Neural cell (in vitro differentiated cells): Measurements from ENCODE around the gene PRCP. TPM values are rescaled to one million over a fixed set of nuclear protein-coding genes. Genes with fewer than 3 reads are reported as not detected.
"Not testable (repeated sequence)": the region's sequence is repeated elsewhere in the genome, so short reads cannot be mapped to it uniquely, and the experiment has no call there.

Experiments
- H2AFZ ChIP-seq: fragments of 200-600, 300-800 bp; sonication (generic), shearing (Covaris generic); 2 replicates; pipeline ENCODE4 v1.6.0; 2014; ENCODE audit warnings: low read depth, mild to moderate bottlenecking, antibody characterized with exemption, low read length, moderate library complexity
- H3F3A ChIP-seq: fragments of 200-600 bp; shearing (Covaris generic); 2 replicates; pipeline ENCODE4 v1.6.1; 2016; ENCODE audit warnings: mild to moderate bottlenecking, moderate library complexity, mixed read lengths, antibody characterized with exemption, low read length; ENCODE audit not compliant: insufficient read depth, poor library complexity, severe bottlenecking
- H3K27ac ChIP-seq: fragments of 200-600, 300-800 bp; sonication (generic), shearing (Covaris generic); 2 replicates; pipeline ENCODE4 v1.5.1; 2014; ENCODE audit warnings: mild to moderate bottlenecking, low read length, moderate library complexity
- H3K27me3 ChIP-seq: fragments of 300-800, 200-600 bp; sonication (generic), shearing (Covaris generic); 2 replicates; pipeline ENCODE4 v1.6.0; 2014; ENCODE audit warnings: mild to moderate bottlenecking, low read depth, low read length, moderate library complexity; ENCODE audit not compliant: insufficient read depth
- H3K36me3 ChIP-seq: fragments of 300-800, 200-600 bp; sonication (generic), shearing (Covaris generic); 2 replicates; pipeline ENCODE4 v1.5.1; 2014; ENCODE audit warnings: mild to moderate bottlenecking, antibody characterized with exemption, low read length, moderate library complexity; ENCODE audit not compliant: insufficient read depth
- H3K4me2 ChIP-seq: fragments of 300-800, 200-600 bp; sonication (generic), shearing (Covaris generic); 2 replicates; pipeline ENCODE4 v1.6.0; 2014; ENCODE audit warnings: mild to moderate bottlenecking, low read length
- H3K4me3 ChIP-seq: fragments of 300-800, 200-600 bp; sonication (generic), shearing (Covaris generic); 2 replicates; pipeline ENCODE4 v1.5.1; 2014; ENCODE audit warnings: mild to moderate bottlenecking, low read length, moderate library complexity
- H3K79me2 ChIP-seq: fragments of 200-600 bp; shearing (Covaris generic); replicated peaks from 2 replicates; pipeline ENCODE4 v1.6.0; 2014; ENCODE audit warnings: mild to moderate bottlenecking, low read length, moderate library complexity; ENCODE audit not compliant: insufficient read depth
- H3K9ac ChIP-seq: fragments of 300-800, 200-600 bp; sonication (generic), shearing (Covaris generic); 2 replicates; pipeline ENCODE4 v1.6.1; 2016; ENCODE audit warnings: mild to moderate bottlenecking, low read length, mixed read lengths
- H3K9me2 ChIP-seq: fragments of 200-600 bp; shearing (Covaris generic); 2 replicates; pipeline ENCODE4 v1.6.1; 2016; ENCODE audit warnings: mild to moderate bottlenecking, low read length, mixed read lengths; ENCODE audit not compliant: insufficient read depth
- H3K9me3 ChIP-seq: fragments of 200-600, 300-800 bp; sonication (generic), shearing (Covaris generic); 2 replicates; pipeline ENCODE4 v1.6.1; 2016; ENCODE audit warnings: mild to moderate bottlenecking, mixed run types, low read length, moderate library complexity, mixed read lengths
- H4K20me1 ChIP-seq: fragments of 200-600 bp; shearing (Covaris generic); 2 replicates; pipeline ENCODE4 v1.6.1; 2016; ENCODE audit warnings: mild to moderate bottlenecking, mixed run types; ENCODE audit not compliant: insufficient read depth
- CTCF ChIP-seq: fragments of 450-650 bp; IDR thresholded peaks from 2 replicates; pipeline ENCODE4 v1.5.1; 2014; ENCODE audit warnings: antibody characterized with exemption, mild to moderate bottlenecking, moderate library complexity; ENCODE audit not compliant: poor library complexity, severe bottlenecking
- EP300 ChIP-seq: fragments of 450-650 bp; conservative IDR thresholded peaks from 2 replicates; pipeline ENCODE4 v1.6.1; 2014; ENCODE audit warnings: antibody characterized with exemption, mild to moderate bottlenecking, moderate library complexity; ENCODE audit not compliant: poor library complexity, severe bottlenecking
- EZH2 ChIP-seq: fragments of 200-600, 300-800 bp; shearing (Covaris generic), sonication (generic); IDR thresholded peaks from 2 replicates; pipeline ENCODE4 v1.6.1; 2014; ENCODE audit warnings: antibody characterized with exemption, low read length, borderline replicate concordance, mild to moderate bottlenecking; ENCODE audit not compliant: insufficient read depth, poor library complexity, severe bottlenecking
- MXI1 ChIP-seq: fragments of 450-650 bp; conservative IDR thresholded peaks from 2 replicates; pipeline ENCODE4 v1.6.1; 2014; ENCODE audit warnings: antibody characterized with exemption, mild to moderate bottlenecking; ENCODE audit not compliant: poor library complexity, severe bottlenecking
- POLR2AphosphoS5 ChIP-seq: IDR thresholded peaks from 2 replicates; pipeline ENCODE4 v1.6.1; 2012
- RAD21 ChIP-seq: fragments of 450-650 bp; conservative IDR thresholded peaks from 2 replicates; pipeline ENCODE4 v1.6.1; 2014; ENCODE audit warnings: antibody characterized with exemption, mild to moderate bottlenecking, moderate library complexity
- REST ChIP-seq: IDR thresholded peaks from 2 replicates; pipeline ENCODE4 v1.6.1; 2012; ENCODE audit warnings: borderline replicate concordance
- SMC3 ChIP-seq: fragments of 450-650 bp; conservative IDR thresholded peaks from 2 replicates; pipeline ENCODE4 v1.6.1; 2014; ENCODE audit warnings: antibody characterized with exemption, mild to moderate bottlenecking, moderate library complexity; ENCODE audit not compliant: poor library complexity
- TAF1 ChIP-seq: IDR thresholded peaks from 2 replicates; pipeline ENCODE4 v1.6.1; 2012; ENCODE audit warnings: low read depth
- polyA plus RNA-seq: library from polyadenylated mRNA; depleted of rRNA; stranded (reverse); fragments of >200 nt; gene quantifications from 2 replicates; pipeline ENCODE4 v1.2.3, GENCODE V29; 2014

PRCP gene
- polyA plus RNA-seq, 1 donor from 2014 or later, result 6.1 TPM

GRCh38 chr11:82927264-82927880 lies 27.1 kb upstream of the PRCP start:
- no peaks in the 10 kb centered on the region for H3K79me2 ChIP-seq
- H3K27ac ChIP-seq, result no peak overlapping the region
- no peaks in the 10 kb centered on the region for H3K27me3 ChIP-seq
- H2AFZ ChIP-seq, result no peak overlapping the region
- no peak overlapping the region for H3K9ac ChIP-seq
- TF ChIP-seq TAF1, result no peak
- no peak for TF ChIP-seq REST
- no peak for TF ChIP-seq MXI1
- no peak for TF ChIP-seq EP300
- TF ChIP-seq POLR2AphosphoS5, result no peak
- peak; percentile 77 for TF ChIP-seq CTCF
- TF ChIP-seq RAD21, result peak; percentile 64
- TF ChIP-seq EZH2, result no peak
- peak; percentile 76 for TF ChIP-seq SMC3
- H4K20me1 ChIP-seq, result no peaks in the 10 kb centered on the region
- no peak overlapping the region for H3K4me2 ChIP-seq
- no peaks in the 10 kb centered on the region for H3F3A ChIP-seq
- no peaks in the 10 kb centered on the region for H3K9me3 ChIP-seq
- no peak overlapping the region for H3K4me3 ChIP-seq
- H3K36me3 ChIP-seq, result no peaks in the 10 kb centered on the region
- no peaks in the 10 kb centered on the region for H3K9me2 ChIP-seq

GRCh38 chr11:82924522-82925224 lies 24.4 kb upstream of the PRCP start:
- Histone ChIP-seq H3K9me2 (no peaks in the 10 kb centered on the region), H3K9me3 (no peaks in the 10 kb centered on the region), H2AFZ (no peak overlapping the region), H4K20me1 (no peaks in the 10 kb centered on the region), H3F3A (no peaks in the 10 kb centered on the region), H3K36me3 (no peaks in the 10 kb centered on the region), H3K4me3 (no peak overlapping the region), H3K4me2 (no peak overlapping the region), H3K79me2 (no peaks in the 10 kb centered on the region), H3K9ac (no peak overlapping the region), H3K27me3 (no peaks in the 10 kb centered on the region), H3K27ac (no peak overlapping the region)
- no peak for TF ChIP-seq RAD21
- TF ChIP-seq SMC3, result no peak
- TF ChIP-seq TAF1, result no peak
- no peak for TF ChIP-seq EZH2

GRCh38 chr11:82922396-82923173 lies 22.4 kb upstream of the PRCP start:
- not testable (repeated sequence) for H3K4me3 ChIP-seq, H3K27ac ChIP-seq, H3K27me3 ChIP-seq, H3K9me2 ChIP-seq, H3K9ac ChIP-seq, H4K20me1 ChIP-seq, H3K4me2 ChIP-seq, H3K79me2 ChIP-seq, H3F3A ChIP-seq, H3K9me3 ChIP-seq, H2AFZ ChIP-seq, H3K36me3 ChIP-seq

- H3K9ac ChIP-seq, H2AFZ ChIP-seq, H3K36me3 ChIP-seq, H3K4me2 ChIP-seq, H3K9me2 ChIP-seq, H4K20me1 ChIP-seq, H3K9me3 ChIP-seq, H3K27me3 ChIP-seq, H3K79me2 ChIP-seq, H3F3A ChIP-seq, H3K27ac ChIP-seq, H3K4me3 ChIP-seq: not testable (repeated sequence)
Measured at GRCh38 chr11:82920227-82920626, 20.0 kb upstream of the PRCP start.
